ENCODE results near the gene DBF4B. TPM values are rescaled to one million over a fixed set of nuclear protein-coding genes. Genes with fewer than 3 reads are reported as not detected.

DBF4B gene, protein sequence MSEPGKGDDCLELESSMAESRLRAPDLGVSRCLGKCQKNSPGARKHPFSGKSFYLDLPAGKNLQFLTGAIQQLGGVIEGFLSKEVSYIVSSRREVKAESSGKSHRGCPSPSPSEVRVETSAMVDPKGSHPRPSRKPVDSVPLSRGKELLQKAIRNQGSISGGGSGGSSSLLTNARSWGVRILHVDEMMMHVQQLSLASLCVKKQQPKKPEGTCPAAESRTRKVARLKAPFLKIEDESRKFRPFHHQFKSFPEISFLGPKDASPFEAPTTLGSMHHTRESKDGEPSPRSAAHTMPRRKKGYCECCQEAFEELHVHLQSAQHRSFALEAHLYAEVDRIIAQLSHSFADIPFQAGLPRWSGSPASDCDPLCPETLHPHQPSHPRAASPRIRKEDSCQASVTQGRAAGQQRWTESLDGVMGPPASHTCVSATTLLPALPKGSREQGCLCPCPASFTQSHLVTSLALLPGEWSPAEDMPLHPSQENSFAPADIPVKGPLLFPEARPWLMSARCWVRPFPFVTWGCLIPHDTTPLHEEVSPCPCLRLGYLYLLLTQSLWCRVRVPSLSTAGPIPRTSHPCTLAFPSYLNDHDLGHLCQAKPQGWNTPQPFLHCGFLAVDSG
- total RNA-seq (1.5 and 3.3 TPM in 2 replicates), polyA plus RNA-seq (2.2 and 6.7 TPM in 2 replicates), polyA minus RNA-seq (ENCODE audit: low replicate concordance) (5.8 and 11.7 TPM in 2 replicates)
- polyA plus RNA-seq (2012): 2.4 and 5.5 TPM in 2 replicates

- Histone ChIP-seq H3K9me3 (ENCODE audit: control insufficient read depth, insufficient read depth, low read depth, low read length) (no peaks in the 10 kb centered on the region), H3K4me3 (replicated peaks in 1 of 4; ENCODE audit: control extremely low read depth in 1 of 4, insufficient read depth in 1 of 4, low read depth in 3 of 4, low read length in 4 of 4) (peak within 1 kb of the TSS; percentile 86 to 95 (median 90)), H2AFZ (ENCODE audit: low read length) (peak within 1 kb of the TSS; percentile 91), H3K4me1 (ENCODE audit: control insufficient read depth, extremely low read depth, insufficient read depth, low read length) (peaks cover 2% of the 10 kb centered on the region), H3K4me2 (ENCODE audit: extremely low read depth, insufficient read depth, low read length) (peak within 1 kb of the TSS; percentile 95), H3K79me2 (ENCODE audit: control insufficient read depth, insufficient read depth, low read length) (peaks cover 20% of the 10 kb centered on the region), H3K9ac (ENCODE audit: insufficient read depth, low read length) (peak within 1 kb of the TSS; percentile 73), H4K20me1 (ENCODE audit: control insufficient read depth, extremely low read depth, insufficient read depth, low read length) (no peaks in the 10 kb centered on the region), H3K27me3 (ENCODE audit: control insufficient read depth, insufficient read depth, low read length) (no peaks in the 10 kb centered on the region), H3K27ac (ENCODE audit: insufficient read depth, low read length) (peak within 1 kb of the TSS; percentile 79), H3K36me3 (ENCODE audit: control insufficient read depth, insufficient read depth, low read length) (no peaks in the 10 kb centered on the region)
- TF ChIP-seq, protein P1, sequence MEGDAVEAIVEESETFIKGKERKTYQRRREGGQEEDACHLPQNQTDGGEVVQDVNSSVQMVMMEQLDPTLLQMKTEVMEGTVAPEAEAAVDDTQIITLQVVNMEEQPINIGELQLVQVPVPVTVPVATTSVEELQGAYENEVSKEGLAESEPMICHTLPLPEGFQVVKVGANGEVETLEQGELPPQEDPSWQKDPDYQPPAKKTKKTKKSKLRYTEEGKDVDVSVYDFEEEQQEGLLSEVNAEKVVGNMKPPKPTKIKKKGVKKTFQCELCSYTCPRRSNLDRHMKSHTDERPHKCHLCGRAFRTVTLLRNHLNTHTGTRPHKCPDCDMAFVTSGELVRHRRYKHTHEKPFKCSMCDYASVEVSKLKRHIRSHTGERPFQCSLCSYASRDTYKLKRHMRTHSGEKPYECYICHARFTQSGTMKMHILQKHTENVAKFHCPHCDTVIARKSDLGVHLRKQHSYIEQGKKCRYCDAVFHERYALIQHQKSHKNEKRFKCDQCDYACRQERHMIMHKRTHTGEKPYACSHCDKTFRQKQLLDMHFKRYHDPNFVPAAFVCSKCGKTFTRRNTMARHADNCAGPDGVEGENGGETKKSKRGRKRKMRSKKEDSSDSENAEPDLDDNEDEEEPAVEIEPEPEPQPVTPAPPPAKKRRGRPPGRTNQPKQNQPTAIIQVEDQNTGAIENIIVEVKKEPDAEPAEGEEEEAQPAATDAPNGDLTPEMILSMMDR (conservative IDR thresholded peaks at IDR 0.05 in 1 of 2, IDR thresholded peaks at IDR 0.05 in 1 of 2; ENCODE audit: low read depth in 1 of 2, low read length in 2 of 2): no peak
- TF ChIP-seq EZH2 (IDR thresholded peaks at IDR 0.05; ENCODE audit: low read length, missing control alignments): no peak
- peak; percentile 93 for DNase-seq (ENCODE audit: low read depth in 2 of 2)
These were observed at the start of gene DBF4B for GRCh38 chr17:44708401-44709263. Gene DBF4B (plus strand): TSS chr17:44708665. CDS start chr17:44708821, 156 bp downstream.

DNA sequence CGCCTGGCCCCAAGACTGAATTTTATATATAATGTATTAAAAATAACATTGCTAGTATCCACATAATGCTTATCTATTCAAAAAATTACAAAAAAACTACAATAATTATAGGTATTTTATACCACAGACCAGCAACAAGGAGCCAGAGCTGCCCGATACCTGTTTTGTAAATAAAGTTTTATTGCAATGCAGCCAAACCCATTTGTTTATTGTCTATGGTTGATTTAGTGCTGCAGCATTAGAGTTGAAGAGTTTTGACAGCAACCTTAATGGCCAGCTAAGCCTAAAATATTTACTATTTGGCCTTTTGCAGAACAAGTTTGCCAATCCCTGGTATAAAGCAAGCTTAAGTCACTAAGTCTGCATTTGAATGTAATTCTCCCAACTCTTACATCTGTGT, 46.6 kb upstream of the DBF4B start:
- Histone ChIP-seq H3K79me2 (ENCODE audit: control insufficient read depth, insufficient read depth, low read length) (no peaks in the 10 kb centered on the region), H3K4me2 (ENCODE audit: extremely low read depth, insufficient read depth, low read length) (no peak overlapping the region), H3K9ac (ENCODE audit: insufficient read depth, low read length) (no peak overlapping the region), H3K4me3 (replicated peaks in 1 of 4; ENCODE audit: control extremely low read depth in 1 of 4, insufficient read depth in 1 of 4, low read depth in 3 of 4, low read length in 4 of 4) (no peak overlapping the region), H2AFZ (ENCODE audit: low read length) (no peak overlapping the region), H3K27me3 (ENCODE audit: control insufficient read depth, insufficient read depth, low read length) (peaks cover 3% of the 10 kb centered on the region), H3K9me3 (ENCODE audit: control insufficient read depth, insufficient read depth, low read depth, low read length) (no peaks in the 10 kb centered on the region), H3K36me3 (ENCODE audit: control insufficient read depth, insufficient read depth, low read length) (no peaks in the 10 kb centered on the region), H3K4me1 (ENCODE audit: control insufficient read depth, extremely low read depth, insufficient read depth, low read length) (no peaks in the 10 kb centered on the region), H3K27ac (ENCODE audit: insufficient read depth, low read length) (no peak overlapping the region), H4K20me1 (ENCODE audit: control insufficient read depth, extremely low read depth, insufficient read depth, low read length) (no peaks in the 10 kb centered on the region)
- TF ChIP-seq, protein P1 (conservative IDR thresholded peaks at IDR 0.05 in 1 of 2, IDR thresholded peaks at IDR 0.05 in 1 of 2; ENCODE audit: low read depth in 1 of 2, low read length in 2 of 2): no peak
- no peak for TF ChIP-seq EZH2 (IDR thresholded peaks at IDR 0.05; ENCODE audit: low read length, missing control alignments)
- no peak for DNase-seq (ENCODE audit: low read depth in 2 of 2)

Data from fibroblast of lung (primary cell).